PC-9 (cell line): ENCODE measurements around the gene SORBS2.

Experiments
- EZH2 ChIP-seq: fragments of 200-600 bp; sonication (generic); IDR thresholded peaks from 2 replicates; pipeline ENCODE4 v1.8.0; 2017; ENCODE audit warnings: antibody characterized with exemption, low read depth
- TF ChIP-seq, protein P1 (sequence below): fragments of 200-600 bp; sonication (generic); conservative IDR thresholded peaks from 2 replicates; pipeline ENCODE4 v1.6.1; 2017; ENCODE audit warnings: mixed run types, antibody characterized with exemption, mild to moderate bottlenecking, moderate library complexity

GRCh38 chr4:185573651-185574199 lies 238.3 kb downstream of the SORBS2 start:
- TF ChIP-seq, protein P1, sequence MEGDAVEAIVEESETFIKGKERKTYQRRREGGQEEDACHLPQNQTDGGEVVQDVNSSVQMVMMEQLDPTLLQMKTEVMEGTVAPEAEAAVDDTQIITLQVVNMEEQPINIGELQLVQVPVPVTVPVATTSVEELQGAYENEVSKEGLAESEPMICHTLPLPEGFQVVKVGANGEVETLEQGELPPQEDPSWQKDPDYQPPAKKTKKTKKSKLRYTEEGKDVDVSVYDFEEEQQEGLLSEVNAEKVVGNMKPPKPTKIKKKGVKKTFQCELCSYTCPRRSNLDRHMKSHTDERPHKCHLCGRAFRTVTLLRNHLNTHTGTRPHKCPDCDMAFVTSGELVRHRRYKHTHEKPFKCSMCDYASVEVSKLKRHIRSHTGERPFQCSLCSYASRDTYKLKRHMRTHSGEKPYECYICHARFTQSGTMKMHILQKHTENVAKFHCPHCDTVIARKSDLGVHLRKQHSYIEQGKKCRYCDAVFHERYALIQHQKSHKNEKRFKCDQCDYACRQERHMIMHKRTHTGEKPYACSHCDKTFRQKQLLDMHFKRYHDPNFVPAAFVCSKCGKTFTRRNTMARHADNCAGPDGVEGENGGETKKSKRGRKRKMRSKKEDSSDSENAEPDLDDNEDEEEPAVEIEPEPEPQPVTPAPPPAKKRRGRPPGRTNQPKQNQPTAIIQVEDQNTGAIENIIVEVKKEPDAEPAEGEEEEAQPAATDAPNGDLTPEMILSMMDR, result no peak
- TF ChIP-seq EZH2, result no peak
